ENCODE results near the gene GNAO1.

Gene GNAO1

DNA sequence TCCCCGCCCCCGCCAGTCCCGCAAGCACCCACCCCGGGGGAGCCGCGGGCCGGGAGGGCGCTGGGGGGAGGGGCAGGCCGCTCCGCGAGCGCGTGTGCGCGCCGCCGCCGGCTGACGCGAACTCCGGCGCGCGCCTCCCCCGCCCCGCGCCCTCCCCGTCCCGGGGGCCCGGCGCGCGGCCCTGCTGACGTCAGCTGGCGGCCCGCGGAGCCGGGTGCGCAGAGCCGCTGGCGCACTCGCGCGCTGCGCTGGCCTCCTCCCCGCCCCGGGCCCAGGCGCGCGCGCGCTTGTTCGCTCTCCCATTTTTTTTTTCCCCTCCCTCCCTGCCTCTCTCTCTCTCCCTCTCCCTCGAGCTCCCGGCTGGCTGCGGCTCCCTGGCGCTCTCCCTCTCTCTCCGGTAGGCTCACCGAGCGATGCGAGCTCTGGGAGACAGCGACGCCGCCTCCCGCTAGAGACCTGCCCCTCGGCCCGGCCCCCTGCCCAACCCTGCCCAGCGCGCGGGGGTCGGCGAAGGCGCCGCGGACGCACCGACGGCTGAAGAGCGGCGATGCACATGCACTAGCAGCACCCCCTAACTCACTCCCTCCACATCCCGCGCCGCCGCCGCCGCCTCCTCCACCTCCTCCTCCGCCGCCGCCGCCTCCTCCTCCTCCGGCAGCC lies at the start of gene GNAO1:
TSS of gene GNAO1 (plus strand) at position 334 of the 660 bp plus-strand sequence. CDS start 747 bp downstream, outside the sequence.
- TF ChIP-seq, protein P1, sequence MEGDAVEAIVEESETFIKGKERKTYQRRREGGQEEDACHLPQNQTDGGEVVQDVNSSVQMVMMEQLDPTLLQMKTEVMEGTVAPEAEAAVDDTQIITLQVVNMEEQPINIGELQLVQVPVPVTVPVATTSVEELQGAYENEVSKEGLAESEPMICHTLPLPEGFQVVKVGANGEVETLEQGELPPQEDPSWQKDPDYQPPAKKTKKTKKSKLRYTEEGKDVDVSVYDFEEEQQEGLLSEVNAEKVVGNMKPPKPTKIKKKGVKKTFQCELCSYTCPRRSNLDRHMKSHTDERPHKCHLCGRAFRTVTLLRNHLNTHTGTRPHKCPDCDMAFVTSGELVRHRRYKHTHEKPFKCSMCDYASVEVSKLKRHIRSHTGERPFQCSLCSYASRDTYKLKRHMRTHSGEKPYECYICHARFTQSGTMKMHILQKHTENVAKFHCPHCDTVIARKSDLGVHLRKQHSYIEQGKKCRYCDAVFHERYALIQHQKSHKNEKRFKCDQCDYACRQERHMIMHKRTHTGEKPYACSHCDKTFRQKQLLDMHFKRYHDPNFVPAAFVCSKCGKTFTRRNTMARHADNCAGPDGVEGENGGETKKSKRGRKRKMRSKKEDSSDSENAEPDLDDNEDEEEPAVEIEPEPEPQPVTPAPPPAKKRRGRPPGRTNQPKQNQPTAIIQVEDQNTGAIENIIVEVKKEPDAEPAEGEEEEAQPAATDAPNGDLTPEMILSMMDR (IDR thresholded peaks at IDR 0.05; ENCODE audit: control extremely low read depth, extremely low read depth, low read depth, missing control alignments) = no peak
- POLR2A ChIA-PET = no interaction called here
- CTCF ChIA-PET = interaction anchor here (0.5 kb wide), 1 partner anchor 762 kb away, joined by 3 read pairs; no protein-coding TSS in a partner anchor
- peak; percentile 50 for DNase-seq (ENCODE audit: extremely low spot score)

DNA sequence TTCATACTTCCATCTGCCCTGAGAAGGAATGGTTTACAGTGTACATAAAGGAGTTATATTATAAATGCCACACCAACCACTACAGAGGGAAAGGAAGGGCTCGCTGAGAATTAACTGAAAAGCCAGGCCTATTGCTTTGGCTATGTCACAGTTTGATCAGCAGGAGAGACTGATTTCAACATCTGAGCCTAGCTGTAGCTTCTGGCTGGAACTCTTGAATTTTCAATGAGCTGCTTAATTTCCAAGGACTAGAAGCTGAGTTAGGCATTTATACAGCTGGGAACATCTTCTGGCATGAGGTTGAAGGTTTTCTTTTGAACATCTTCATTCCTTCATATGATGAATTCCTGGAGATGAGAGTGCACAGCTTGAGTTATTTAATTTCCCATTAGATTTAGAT lies 47.6 kb upstream of the GNAO1 start:
- no peak for DNase-seq (ENCODE audit: extremely low spot score)
- CTCF ChIA-PET = no interaction called here
- TF ChIP-seq, protein P1 (IDR thresholded peaks at IDR 0.05; ENCODE audit: control extremely low read depth, extremely low read depth, low read depth, missing control alignments) = no peak
- POLR2A ChIA-PET = no interaction called here

DNA sequence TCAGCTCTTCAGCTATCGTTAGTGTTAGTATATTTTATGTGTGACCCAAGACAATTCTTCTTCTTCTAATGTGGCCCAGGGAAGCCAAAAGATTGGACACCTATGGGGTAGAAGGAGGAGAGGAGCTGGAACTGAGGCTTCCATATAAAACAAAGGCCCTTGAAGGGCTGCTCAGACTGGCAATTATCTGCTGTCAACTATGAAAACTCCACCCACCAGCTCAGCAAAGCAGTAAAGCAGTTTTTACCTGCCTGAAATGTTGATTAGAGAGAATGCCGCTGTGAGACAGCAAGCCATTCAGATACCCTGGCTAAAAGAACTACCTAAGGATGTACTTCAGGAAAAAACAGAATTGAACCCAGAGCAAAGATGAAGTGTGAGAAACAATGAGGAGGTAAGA lies 45.9 kb upstream of the GNAO1 start:
- ChIA-PET CTCF (interaction anchor here (1.2 kb wide), 1 partner anchor 10 kb away, joined by 4 read pairs; no protein-coding TSS in a partner anchor), POLR2A (no interaction called here)
- TF ChIP-seq, protein P1 (IDR thresholded peaks at IDR 0.05; ENCODE audit: control extremely low read depth, extremely low read depth, low read depth, missing control alignments) = no peak
- no peak for DNase-seq (ENCODE audit: extremely low spot score)

DNA sequence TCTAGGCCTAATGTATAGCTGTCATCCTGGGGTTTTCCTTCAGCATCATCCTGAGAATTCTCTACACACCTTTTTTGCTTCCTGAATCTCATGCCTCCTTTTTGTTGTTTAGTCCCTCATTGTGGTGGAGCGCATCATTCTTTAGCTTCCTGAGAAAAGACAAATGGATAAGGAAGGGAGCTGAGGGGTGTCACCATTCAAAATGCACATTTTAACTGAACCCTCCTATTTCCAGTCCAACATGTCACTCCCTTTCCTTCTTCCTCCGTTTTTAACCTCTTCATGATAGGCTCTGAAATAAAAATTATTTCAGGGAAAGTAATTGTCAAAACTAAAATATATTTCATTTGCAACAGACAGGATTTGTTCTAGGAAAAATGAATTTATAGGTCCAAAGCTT lies 39.7 kb upstream of the GNAO1 start:
- ChIA-PET POLR2A (no interaction called here), CTCF (no interaction called here)
- no peak for DNase-seq (ENCODE audit: extremely low spot score)
- TF ChIP-seq, protein P1 (IDR thresholded peaks at IDR 0.05; ENCODE audit: control extremely low read depth, extremely low read depth, low read depth, missing control alignments) = no peak

DNA sequence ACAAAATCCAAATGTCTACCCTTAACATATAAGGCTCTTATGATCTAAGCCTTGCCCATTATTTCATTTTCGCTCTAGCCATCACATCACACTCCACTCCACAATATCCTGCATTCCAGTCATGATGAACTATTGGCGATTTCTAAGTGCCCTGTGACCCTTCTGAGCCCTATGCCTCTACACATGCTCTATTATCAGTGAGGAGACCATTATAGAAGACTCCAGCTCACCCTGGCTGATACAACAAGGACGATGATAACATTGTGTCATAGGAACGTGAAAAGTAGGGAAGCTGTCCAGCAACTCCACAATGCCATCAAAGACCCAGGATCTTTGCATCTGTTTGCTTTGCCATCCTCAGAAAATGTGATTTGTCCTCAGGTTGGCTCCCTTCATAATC lies 29.6 kb upstream of the GNAO1 start:
- TF ChIP-seq, protein P1 (IDR thresholded peaks at IDR 0.05; ENCODE audit: control extremely low read depth, extremely low read depth, low read depth, missing control alignments) = no peak
- POLR2A ChIA-PET = no interaction called here
- DNase-seq (ENCODE audit: extremely low spot score) = no peak
- CTCF ChIA-PET = interaction anchor here (0.9 to 1.1 kb wide), 2 partner anchors 16 to 27 kb away, joined by 3 read pairs; no protein-coding TSS in a partner anchor

DNA sequence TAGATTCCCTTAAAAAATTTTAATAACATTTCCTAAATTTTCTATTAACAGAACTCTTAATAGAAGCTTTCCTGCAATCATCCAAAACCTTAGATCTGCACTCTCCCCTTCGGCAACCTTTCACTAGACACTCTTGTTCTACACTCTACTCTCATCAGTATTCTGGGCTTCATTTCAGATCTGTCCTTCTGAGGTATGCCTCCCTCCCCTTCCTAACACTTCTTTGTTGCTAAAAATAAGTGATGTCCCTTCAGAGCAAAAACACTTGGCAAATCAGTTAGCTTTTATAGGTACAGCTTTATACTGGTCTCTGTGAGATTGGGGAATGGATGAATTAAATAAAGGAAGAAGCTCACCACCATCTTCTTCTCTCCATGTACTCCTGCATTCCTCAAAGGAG lies 28.2 kb upstream of the GNAO1 start:
- ChIA-PET CTCF (interaction anchor here (0.9 kb wide), 1 partner anchor 13 kb away, joined by 3 read pairs; no protein-coding TSS in a partner anchor), POLR2A (no interaction called here)
- no peak for DNase-seq (ENCODE audit: extremely low spot score)
- TF ChIP-seq, protein P1 (IDR thresholded peaks at IDR 0.05; ENCODE audit: control extremely low read depth, extremely low read depth, low read depth, missing control alignments) = no peak
